ENCODE results near the gene DOCK2.

Gene DOCK2

DNA sequence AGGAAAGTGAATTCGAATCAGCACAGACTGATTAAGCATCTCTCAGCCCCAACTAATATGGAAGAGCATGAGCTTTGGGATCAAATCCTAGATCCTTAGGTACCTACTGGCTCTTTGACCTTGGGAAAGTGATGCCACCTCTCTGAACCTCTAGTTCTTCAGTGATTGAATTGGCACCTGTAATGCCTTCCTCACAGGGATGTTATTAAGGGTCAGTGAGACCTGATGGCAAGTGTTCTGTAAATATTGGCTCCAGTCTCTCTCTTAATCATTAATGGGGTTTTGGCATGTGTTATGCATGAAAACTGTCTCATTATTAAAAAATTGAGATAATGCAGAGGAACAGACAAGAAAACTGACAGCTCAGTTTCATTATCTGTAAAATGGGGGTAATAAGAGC, 227.4 kb downstream of the DOCK2 start:
- TF ChIP-seq, protein P1, sequence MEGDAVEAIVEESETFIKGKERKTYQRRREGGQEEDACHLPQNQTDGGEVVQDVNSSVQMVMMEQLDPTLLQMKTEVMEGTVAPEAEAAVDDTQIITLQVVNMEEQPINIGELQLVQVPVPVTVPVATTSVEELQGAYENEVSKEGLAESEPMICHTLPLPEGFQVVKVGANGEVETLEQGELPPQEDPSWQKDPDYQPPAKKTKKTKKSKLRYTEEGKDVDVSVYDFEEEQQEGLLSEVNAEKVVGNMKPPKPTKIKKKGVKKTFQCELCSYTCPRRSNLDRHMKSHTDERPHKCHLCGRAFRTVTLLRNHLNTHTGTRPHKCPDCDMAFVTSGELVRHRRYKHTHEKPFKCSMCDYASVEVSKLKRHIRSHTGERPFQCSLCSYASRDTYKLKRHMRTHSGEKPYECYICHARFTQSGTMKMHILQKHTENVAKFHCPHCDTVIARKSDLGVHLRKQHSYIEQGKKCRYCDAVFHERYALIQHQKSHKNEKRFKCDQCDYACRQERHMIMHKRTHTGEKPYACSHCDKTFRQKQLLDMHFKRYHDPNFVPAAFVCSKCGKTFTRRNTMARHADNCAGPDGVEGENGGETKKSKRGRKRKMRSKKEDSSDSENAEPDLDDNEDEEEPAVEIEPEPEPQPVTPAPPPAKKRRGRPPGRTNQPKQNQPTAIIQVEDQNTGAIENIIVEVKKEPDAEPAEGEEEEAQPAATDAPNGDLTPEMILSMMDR (IDR thresholded peaks at IDR 0.05; ENCODE audit: poor library complexity, severe bottlenecking) = no peak
- no peaks in the 10 kb centered on the region for H3K36me3 ChIP-seq (ENCODE audit: low read depth)
- ATAC-seq (ENCODE audit: low read depth) = no peak

DNA sequence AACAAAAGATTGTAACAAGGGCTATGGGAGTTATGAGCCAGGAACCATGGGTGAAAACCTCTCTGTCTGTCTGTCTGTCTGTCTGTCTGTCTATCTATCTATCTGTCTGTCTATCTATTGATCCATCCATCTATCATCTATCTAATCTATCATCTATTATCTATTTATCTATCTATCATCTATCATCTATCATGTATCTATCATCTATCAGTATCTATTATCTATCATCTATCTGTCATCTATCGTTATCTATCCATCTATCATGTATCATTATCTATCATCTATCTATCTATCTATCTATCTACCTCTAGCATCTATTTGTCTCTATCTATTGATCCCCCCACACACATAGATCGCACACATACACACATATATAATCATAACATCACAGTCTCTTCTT, 230.3 kb downstream of the DOCK2 start:
- H3K27ac ChIP-seq (ENCODE audit: poor library complexity, severe bottlenecking) = no peak overlapping the region
- no peaks in the 10 kb centered on the region for H3K4me1 ChIP-seq (ENCODE audit: insufficient read depth, poor library complexity, severe bottlenecking)
- H3K9me3 ChIP-seq (ENCODE audit: severe bottlenecking) = no peaks in the 10 kb centered on the region
- H3K4me3 ChIP-seq (ENCODE audit: severe bottlenecking) = no peak overlapping the region
- H3K36me3 ChIP-seq (ENCODE audit: low read depth) = no peaks in the 10 kb centered on the region
- H3K27me3 ChIP-seq (ENCODE audit: insufficient read depth, poor library complexity, severe bottlenecking) = no peaks in the 10 kb centered on the region
- ATAC-seq (ENCODE audit: low read depth) (no peak), DNase-seq (ENCODE audit: low spot score) (no peak)
- TF ChIP-seq, protein P1 (IDR thresholded peaks at IDR 0.05; ENCODE audit: poor library complexity, severe bottlenecking) = no peak

More for the DNA sequence above, 227.4 kb downstream of the DOCK2 start:
- DNase-seq (ENCODE audit: low spot score) = no peak
- Histone ChIP-seq H3K27me3 (ENCODE audit: insufficient read depth, poor library complexity, severe bottlenecking) (no peaks in the 10 kb centered on the region), H3K4me1 (ENCODE audit: insufficient read depth, poor library complexity, severe bottlenecking) (no peaks in the 10 kb centered on the region), H3K27ac (ENCODE audit: poor library complexity, severe bottlenecking) (no peak overlapping the region), H3K4me3 (ENCODE audit: severe bottlenecking) (no peak overlapping the region), H3K9me3 (ENCODE audit: severe bottlenecking) (no peaks in the 10 kb centered on the region)

DNA sequence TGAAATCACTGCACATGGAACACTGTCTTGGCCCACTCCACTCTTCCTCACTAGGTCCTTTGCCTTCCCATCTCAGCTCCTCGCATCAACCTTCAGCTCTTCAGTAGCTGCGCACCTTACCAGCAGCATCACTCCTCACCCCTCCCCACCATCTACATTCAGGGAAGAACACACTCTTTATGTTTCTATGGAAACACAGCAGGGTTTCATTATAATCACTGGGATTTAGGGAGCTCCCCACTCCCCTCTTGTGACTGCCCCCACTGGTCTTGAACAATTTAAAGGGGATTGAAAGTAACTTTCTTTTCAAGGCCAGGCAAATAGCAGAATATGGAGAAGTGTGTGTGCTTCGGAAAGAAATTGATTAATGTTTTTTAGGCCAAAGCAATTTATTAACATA, 232.0 kb downstream of the DOCK2 start:
- DNase-seq (ENCODE audit: low spot score) = no peak
- Histone ChIP-seq H3K9me3 (ENCODE audit: severe bottlenecking) (no peaks in the 10 kb centered on the region), H3K4me1 (ENCODE audit: insufficient read depth, poor library complexity, severe bottlenecking) (no peaks in the 10 kb centered on the region), H3K27me3 (ENCODE audit: insufficient read depth, poor library complexity, severe bottlenecking) (no peaks in the 10 kb centered on the region), H3K27ac (ENCODE audit: poor library complexity, severe bottlenecking) (no peak overlapping the region), H3K36me3 (ENCODE audit: low read depth) (no peaks in the 10 kb centered on the region), H3K4me3 (ENCODE audit: severe bottlenecking) (no peak overlapping the region)
- ATAC-seq (ENCODE audit: low read depth) = no peak
- TF ChIP-seq, protein P1 (IDR thresholded peaks at IDR 0.05; ENCODE audit: poor library complexity, severe bottlenecking) = no peak

DNA sequence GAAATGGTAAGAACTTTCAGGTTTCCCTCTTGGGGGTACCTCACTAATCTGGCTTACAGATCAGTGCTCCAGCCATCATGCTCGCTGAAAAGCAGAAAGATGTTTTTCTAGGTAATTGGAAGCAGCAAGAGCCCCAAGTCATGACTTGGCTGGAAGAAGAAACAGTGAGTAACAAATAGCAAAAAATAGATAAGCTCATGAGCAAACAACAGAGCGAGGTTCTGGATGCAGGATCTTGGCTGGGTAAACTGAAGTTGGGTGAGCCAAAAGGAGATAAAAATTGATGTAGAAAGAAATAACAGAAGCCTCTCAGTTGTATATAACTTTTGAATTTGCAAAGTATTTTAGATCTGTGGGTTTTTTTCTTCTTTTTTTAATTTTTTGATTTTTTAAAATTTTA, 233.1 kb downstream of the DOCK2 start:
- Histone ChIP-seq H3K9me3 (ENCODE audit: severe bottlenecking) (no peaks in the 10 kb centered on the region), H3K4me3 (ENCODE audit: severe bottlenecking) (no peak overlapping the region), H3K27ac (ENCODE audit: poor library complexity, severe bottlenecking) (no peak overlapping the region), H3K36me3 (ENCODE audit: low read depth) (no peaks in the 10 kb centered on the region), H3K4me1 (ENCODE audit: insufficient read depth, poor library complexity, severe bottlenecking) (no peaks in the 10 kb centered on the region), H3K27me3 (ENCODE audit: insufficient read depth, poor library complexity, severe bottlenecking) (no peaks in the 10 kb centered on the region)
- DNase-seq (ENCODE audit: low spot score) (no peak), ATAC-seq (ENCODE audit: low read depth) (no peak)
- TF ChIP-seq, protein P1 (IDR thresholded peaks at IDR 0.05; ENCODE audit: poor library complexity, severe bottlenecking) = no peak

DNA sequence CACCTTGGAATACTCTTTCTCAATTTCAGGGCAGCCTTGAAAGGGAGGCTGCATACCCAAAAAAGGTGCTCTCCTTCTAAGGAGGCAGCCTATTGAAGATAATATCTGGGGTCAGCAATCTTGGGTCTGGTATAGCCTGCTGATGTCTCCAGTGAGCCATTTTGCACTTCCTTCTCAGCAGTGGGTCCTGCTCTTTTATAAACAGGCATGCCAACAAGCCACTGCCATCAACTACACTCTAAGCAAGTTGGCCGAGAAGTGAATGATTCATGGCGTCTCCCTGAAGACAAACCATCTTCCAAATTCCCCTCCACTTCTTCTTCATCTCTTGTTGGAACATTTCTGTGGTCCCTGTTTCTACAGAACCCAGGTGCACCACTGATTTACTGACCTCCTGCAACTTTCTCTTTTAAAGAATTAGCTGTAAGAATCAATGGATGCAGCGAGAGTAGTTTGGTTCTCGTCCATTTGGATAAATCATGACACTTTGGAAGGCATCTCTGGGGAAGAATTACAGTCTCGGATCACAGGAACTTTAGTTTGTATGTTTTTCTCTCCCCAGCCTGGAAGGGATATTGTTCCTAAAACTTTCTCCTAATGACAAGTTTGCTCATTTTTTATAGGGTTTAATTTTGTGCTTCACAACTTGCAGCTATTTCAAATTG, 234.9 kb downstream of the DOCK2 start:
- H3K36me3 ChIP-seq (ENCODE audit: low read depth) = no peaks in the 10 kb centered on the region
- TF ChIP-seq, protein P1 (IDR thresholded peaks at IDR 0.05; ENCODE audit: poor library complexity, severe bottlenecking) = no peak
- no peak for DNase-seq (ENCODE audit: low spot score)
- no peak overlapping the region for H3K27ac ChIP-seq (ENCODE audit: poor library complexity, severe bottlenecking)
- no peaks in the 10 kb centered on the region for H3K4me1 ChIP-seq (ENCODE audit: insufficient read depth, poor library complexity, severe bottlenecking)
- no peak for ATAC-seq (ENCODE audit: low read depth)
- H3K9me3 ChIP-seq (ENCODE audit: severe bottlenecking) = no peaks in the 10 kb centered on the region
- H3K4me3 ChIP-seq (ENCODE audit: severe bottlenecking) = no peak overlapping the region
- H3K27me3 ChIP-seq (ENCODE audit: insufficient read depth, poor library complexity, severe bottlenecking) = no peaks in the 10 kb centered on the region
